Keratinocyte (primary cell): ENCODE results near the gene NCK2. TPM values are rescaled to one million over a fixed set of nuclear protein-coding genes. Genes with fewer than 3 reads are reported as not detected.

ENCODE experiments used
- DNase-seq: peaks from one replicate; pipeline ENCODE4 v3.0.0-alpha.2; 2011; ENCODE audit warnings: low read depth, missing footprints, low spot score
- FAIRE-seq: peaks from 2 replicates; lab custom pipeline; 2011; peaks lifted over from hg19 to GRCh38; lab: Jason Lieb, UNC
- H2AFZ ChIP-seq: 2 replicates; pipeline ENCODE4 v1.6.0; 2012; ENCODE audit warnings: low read length, control low read depth, inconsistent platforms; ENCODE audit not compliant: control insufficient read depth
- H3K27ac ChIP-seq: 2 replicates; pipeline ENCODE4 v1.5.1; 2011; ENCODE audit warnings: low read length; ENCODE audit not compliant: control insufficient read depth, insufficient read depth
- H3K27me3 ChIP-seq: 3 replicates; pipeline ENCODE4 v1.6.0; 2011; ENCODE audit warnings: low read length; ENCODE audit not compliant: control insufficient read depth, insufficient read depth; ENCODE audit errors: extremely low read depth
- H3K36me3 ChIP-seq, 2 experiments: 2 replicates in 1 of 2; 3 replicates in 1 of 2; pipeline ENCODE4 v1.5.1; 2011; ENCODE audit warnings: low read length in 2 of 2, mild to moderate bottlenecking in 1 of 2; ENCODE audit not compliant: control insufficient read depth in 2 of 2, insufficient read depth in 2 of 2; ENCODE audit errors: extremely low read depth in 1 of 2
- H3K4me1 ChIP-seq: 3 replicates; pipeline ENCODE4 v1.5.1; 2011; ENCODE audit warnings: low read length; ENCODE audit not compliant: control insufficient read depth, insufficient read depth; ENCODE audit errors: extremely low read depth
- H3K4me2 ChIP-seq: 3 replicates; pipeline ENCODE4 v1.6.0; 2011; ENCODE audit warnings: low read depth, low read length; ENCODE audit not compliant: control insufficient read depth, insufficient read depth; ENCODE audit errors: extremely low read depth
- H3K4me3 ChIP-seq, 3 experiments: fragments of 200-600 bp in 1 of 3; sonication (generic) in 1 of 3; 2 replicates in 2 of 3; 3 replicates in 1 of 3; pipeline ENCODE4 v1.5.1; 2011 to 2016; ENCODE audit warnings: low read length in 3 of 3, mild to moderate bottlenecking in 3 of 3, control low read depth in 2 of 3, inconsistent platforms in 1 of 3, low read depth in 1 of 3, mixed read lengths in 1 of 3, mixed run types in 1 of 3, moderate library complexity in 1 of 3; ENCODE audit not compliant: control insufficient read depth in 2 of 3, insufficient read depth in 2 of 3; ENCODE audit errors: extremely low read depth in 1 of 3
- H3K79me2 ChIP-seq: 2 replicates; pipeline ENCODE4 v1.6.0; 2012; ENCODE audit warnings: low read length; ENCODE audit not compliant: control insufficient read depth, insufficient read depth
- H3K9ac ChIP-seq: 3 replicates; pipeline ENCODE4 v1.6.0; 2011; ENCODE audit warnings: low read length; ENCODE audit not compliant: control insufficient read depth, insufficient read depth; ENCODE audit errors: extremely low read depth
- H3K9me1 ChIP-seq: 3 replicates; pipeline ENCODE4 v1.6.0; 2011; ENCODE audit warnings: low read length; ENCODE audit not compliant: control insufficient read depth, insufficient read depth; ENCODE audit errors: extremely low read depth
- H3K9me3 ChIP-seq: 2 replicates; pipeline ENCODE4 v1.5.1; 2012; ENCODE audit warnings: low read depth, low read length; ENCODE audit not compliant: control insufficient read depth
- H4K20me1 ChIP-seq: 3 replicates; pipeline ENCODE4 v1.6.0; 2011; ENCODE audit warnings: low read length; ENCODE audit not compliant: control insufficient read depth, insufficient read depth; ENCODE audit errors: extremely low read depth
- EZH2 ChIP-seq: IDR thresholded peaks from one replicate; pipeline ENCODE4 v1.6.1; 2012; ENCODE audit warnings: inconsistent platforms, mild to moderate bottlenecking, low read length, moderate library complexity
- dilution Hi-C: fragments of 300-500 bp; cut with MboI; formaldehyde crosslinking; loops from one replicate; pipeline ENCODE4 v1.7.0; 2020; ENCODE audit warnings: low sequenced_read_pairs; ENCODE audit not compliant: extremely low pct_ligation_motif_present
- polyA plus RNA-seq, 5 experiments: library from polyadenylated mRNA; depleted of rRNA in 3 of 5; stranded (reverse) in 3 of 5; stranded (forward) in 1 of 5; unstranded in 1 of 5; fragments of >200 nt; gene quantifications; 1 replicate in 1 of 5; 2 replicates in 3 of 5; 3 replicates in 1 of 5; pipeline versions ENCODE4 v1.2.1 to v1.2.3, GENCODE V29; 2011 to 2012; ENCODE audit warnings: missing spikeins in 2 of 5, low read depth in 1 of 5, low replicate concordance in 1 of 5
- TF ChIP-seq, protein P1 (sequence below), 3 experiments: IDR thresholded peaks in 1 of 3; conservative IDR thresholded peaks in 1 of 3; optimal IDR thresholded peaks in 1 of 3; 2 replicates in 2 of 3; 3 replicates in 1 of 3; pipeline versions ENCODE3 to v1.5.1; 2011; ENCODE audit warnings: low read length in 3 of 3, mild to moderate bottlenecking in 3 of 3, moderate library complexity in 2 of 3, control low read depth in 1 of 3, inconsistent platforms in 1 of 3; ENCODE audit not compliant: insufficient read depth in 2 of 3; ENCODE audit errors: extremely low read depth in 1 of 3

NCK2 gene
- polyA plus RNA-seq, 1 donor (not counting 4 experiments of a cell fraction or from before 2014, with no cell fraction given) = 31.4 TPM

DNA sequence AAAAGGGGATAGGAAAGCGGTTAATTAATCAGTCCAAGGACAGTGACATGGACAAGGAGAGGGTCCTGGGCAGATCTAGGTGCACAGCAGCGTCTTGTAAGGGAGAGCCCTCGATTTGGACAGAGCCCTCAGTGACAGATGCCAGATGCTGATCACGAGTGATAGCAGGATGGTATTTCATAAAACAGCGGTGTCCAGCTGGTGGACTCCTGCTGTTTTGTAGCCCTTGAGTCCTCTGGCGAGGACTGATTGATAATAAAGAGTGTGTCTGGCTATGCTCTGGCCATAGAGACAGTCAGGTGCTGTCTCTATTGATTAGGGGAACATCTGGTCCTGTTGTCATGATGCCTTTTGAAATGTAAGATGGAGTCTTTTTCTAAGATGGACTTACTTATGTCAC lies 180.7 kb downstream of the NCK2 start:
- H3K9me1 ChIP-seq = no peaks in the 10 kb centered on the region
- H3K9me3 ChIP-seq = no peaks in the 10 kb centered on the region
- H2AFZ ChIP-seq = no peak overlapping the region
- H3K27ac ChIP-seq = no peak overlapping the region
- H4K20me1 ChIP-seq = no peaks in the 10 kb centered on the region
- no peaks in the 10 kb centered on the region for H3K27me3 ChIP-seq
- H3K4me3 ChIP-seq = no peak overlapping the region
- dilution Hi-C loops = no loop called here
- no peaks in the 10 kb centered on the region for H3K79me2 ChIP-seq
- H3K4me2 ChIP-seq = no peak overlapping the region
- H3K4me1 ChIP-seq = no peaks in the 10 kb centered on the region
- H3K36me3 ChIP-seq = no peaks in the 10 kb centered on the region
- no peak for TF ChIP-seq EZH2
- TF ChIP-seq, protein P1, sequence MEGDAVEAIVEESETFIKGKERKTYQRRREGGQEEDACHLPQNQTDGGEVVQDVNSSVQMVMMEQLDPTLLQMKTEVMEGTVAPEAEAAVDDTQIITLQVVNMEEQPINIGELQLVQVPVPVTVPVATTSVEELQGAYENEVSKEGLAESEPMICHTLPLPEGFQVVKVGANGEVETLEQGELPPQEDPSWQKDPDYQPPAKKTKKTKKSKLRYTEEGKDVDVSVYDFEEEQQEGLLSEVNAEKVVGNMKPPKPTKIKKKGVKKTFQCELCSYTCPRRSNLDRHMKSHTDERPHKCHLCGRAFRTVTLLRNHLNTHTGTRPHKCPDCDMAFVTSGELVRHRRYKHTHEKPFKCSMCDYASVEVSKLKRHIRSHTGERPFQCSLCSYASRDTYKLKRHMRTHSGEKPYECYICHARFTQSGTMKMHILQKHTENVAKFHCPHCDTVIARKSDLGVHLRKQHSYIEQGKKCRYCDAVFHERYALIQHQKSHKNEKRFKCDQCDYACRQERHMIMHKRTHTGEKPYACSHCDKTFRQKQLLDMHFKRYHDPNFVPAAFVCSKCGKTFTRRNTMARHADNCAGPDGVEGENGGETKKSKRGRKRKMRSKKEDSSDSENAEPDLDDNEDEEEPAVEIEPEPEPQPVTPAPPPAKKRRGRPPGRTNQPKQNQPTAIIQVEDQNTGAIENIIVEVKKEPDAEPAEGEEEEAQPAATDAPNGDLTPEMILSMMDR (optimal IDR thresholded peaks at IDR 0.05 in 1 of 3, IDR thresholded peaks at IDR 0.05 in 1 of 3, conservative IDR thresholded peaks at IDR 0.05 in 1 of 3; ENCODE audit: extremely low read depth in 1 of 3, insufficient read depth in 2 of 3, low read length in 3 of 3) = no peak
- no peak for FAIRE-seq
- no peak overlapping the region for H3K9ac ChIP-seq
- DNase-seq = no peak

DNA sequence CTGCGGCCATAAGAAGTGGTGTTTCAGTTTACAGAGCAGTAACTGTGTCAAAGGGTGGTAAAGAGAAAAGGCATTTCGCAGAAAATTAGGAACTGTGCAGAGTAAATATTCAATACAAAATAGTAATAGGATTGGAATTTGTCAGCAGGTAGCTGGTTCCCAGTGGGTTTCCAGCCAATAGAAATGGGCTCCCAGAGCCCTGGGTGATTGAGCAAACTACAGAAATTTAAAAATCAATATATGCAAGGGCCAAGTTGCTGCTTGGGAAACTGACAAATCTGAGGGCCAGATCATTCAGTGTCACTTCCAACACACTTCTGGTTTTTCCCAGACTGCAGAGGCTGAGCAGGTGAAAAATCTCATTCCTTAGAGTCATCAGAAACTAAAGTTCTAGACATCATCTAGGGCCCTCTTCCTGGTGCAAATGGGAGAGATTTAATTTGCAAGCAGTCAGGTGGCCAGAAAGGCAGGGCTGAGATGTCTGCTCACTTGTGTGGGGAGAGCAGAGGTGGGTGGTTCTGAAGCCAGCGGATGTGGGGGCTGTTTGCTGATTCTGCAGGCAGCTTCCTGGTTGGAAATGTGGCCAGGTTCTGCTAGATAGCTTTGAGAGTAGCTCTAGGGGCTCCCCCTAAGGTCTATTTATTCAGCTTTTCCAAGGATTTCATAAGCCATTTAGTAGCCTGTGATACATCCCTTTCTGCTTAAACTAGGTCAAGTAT lies 182.4 kb downstream of the NCK2 start:
- dilution Hi-C loops = no loop called here
- no peak overlapping the region for H3K4me3 ChIP-seq
- FAIRE-seq (no peak), DNase-seq (no peak)
- no peak overlapping the region for H3K9ac ChIP-seq
- no peaks in the 10 kb centered on the region for H3K79me2 ChIP-seq
- H3K27ac ChIP-seq = no peak overlapping the region
- no peak for TF ChIP-seq EZH2
- TF ChIP-seq, protein P1 (optimal IDR thresholded peaks at IDR 0.05 in 1 of 3, IDR thresholded peaks at IDR 0.05 in 1 of 3, conservative IDR thresholded peaks at IDR 0.05 in 1 of 3; ENCODE audit: extremely low read depth in 1 of 3, insufficient read depth in 2 of 3, low read length in 3 of 3) = no peak
- no peaks in the 10 kb centered on the region for H4K20me1 ChIP-seq
- no peak overlapping the region for H3K4me2 ChIP-seq
- H3K9me3 ChIP-seq = no peaks in the 10 kb centered on the region
- no peaks in the 10 kb centered on the region for H3K9me1 ChIP-seq
- H3K36me3 ChIP-seq = no peaks in the 10 kb centered on the region
- no peaks in the 10 kb centered on the region for H3K27me3 ChIP-seq
- no peak overlapping the region for H2AFZ ChIP-seq
- H3K4me1 ChIP-seq = no peaks in the 10 kb centered on the region
